ENCODE results near the gene NKX2-8.

DNA sequence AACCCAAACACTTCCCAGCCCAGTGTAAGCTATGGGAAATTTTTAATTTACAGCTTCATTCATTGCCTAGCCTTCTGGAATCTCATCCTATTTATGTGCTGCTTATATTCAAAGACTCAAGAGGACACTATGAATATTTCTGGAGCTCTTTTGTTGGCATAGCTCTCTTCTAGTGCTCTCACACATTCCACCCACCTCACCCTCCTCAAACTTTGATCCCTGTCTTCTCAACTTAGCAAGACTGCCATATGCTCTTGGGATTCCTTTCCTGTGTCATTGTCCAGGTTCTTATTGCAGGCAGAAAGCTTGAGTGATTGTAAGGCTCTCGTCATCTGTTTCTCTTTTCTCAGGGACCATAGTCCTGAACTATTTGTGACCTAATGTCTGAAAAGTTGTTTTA lies 44.4 kb downstream of the NKX2-8 start:
- TF ChIP-seq, protein P1, sequence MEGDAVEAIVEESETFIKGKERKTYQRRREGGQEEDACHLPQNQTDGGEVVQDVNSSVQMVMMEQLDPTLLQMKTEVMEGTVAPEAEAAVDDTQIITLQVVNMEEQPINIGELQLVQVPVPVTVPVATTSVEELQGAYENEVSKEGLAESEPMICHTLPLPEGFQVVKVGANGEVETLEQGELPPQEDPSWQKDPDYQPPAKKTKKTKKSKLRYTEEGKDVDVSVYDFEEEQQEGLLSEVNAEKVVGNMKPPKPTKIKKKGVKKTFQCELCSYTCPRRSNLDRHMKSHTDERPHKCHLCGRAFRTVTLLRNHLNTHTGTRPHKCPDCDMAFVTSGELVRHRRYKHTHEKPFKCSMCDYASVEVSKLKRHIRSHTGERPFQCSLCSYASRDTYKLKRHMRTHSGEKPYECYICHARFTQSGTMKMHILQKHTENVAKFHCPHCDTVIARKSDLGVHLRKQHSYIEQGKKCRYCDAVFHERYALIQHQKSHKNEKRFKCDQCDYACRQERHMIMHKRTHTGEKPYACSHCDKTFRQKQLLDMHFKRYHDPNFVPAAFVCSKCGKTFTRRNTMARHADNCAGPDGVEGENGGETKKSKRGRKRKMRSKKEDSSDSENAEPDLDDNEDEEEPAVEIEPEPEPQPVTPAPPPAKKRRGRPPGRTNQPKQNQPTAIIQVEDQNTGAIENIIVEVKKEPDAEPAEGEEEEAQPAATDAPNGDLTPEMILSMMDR (IDR thresholded peaks at IDR 0.05; ENCODE audit: insufficient read depth, low read depth, low read length), result no peak
- no peak for TF ChIP-seq EZH2 (IDR thresholded peaks at IDR 0.05; ENCODE audit: insufficient read depth, low read length)

Data from astrocyte (in vitro differentiated cells and primary cell).